Measurements from ENCODE around the gene RABEP2.
A peak's percentile ranks its signal among the peaks of the same experiment; 100 is the strongest.
"Not testable (repeated sequence)": the region's sequence is repeated elsewhere in the genome, so short reads cannot be mapped to it uniquely, and the experiment has no call there.

RABEP2 gene

GRCh38 chr16:28903344-28904042 is 21.5 kb downstream of the RABEP2 start:
- DNase-seq: no peak

- DNase-seq: no peak
These were observed 22.1 kb downstream of the RABEP2 start for GRCh38 chr16:28902909-28903308.

- no peak for DNase-seq
These were observed 23.2 kb downstream of the RABEP2 start for GRCh38 chr16:28901862-28902261.

GRCh38 chr16:28900601-28901000 is 24.4 kb downstream of the RABEP2 start:
- DNase-seq: no peak

GRCh38 chr16:28899882-28900590 is 25.0 kb downstream of the RABEP2 start:
- DNase-seq: no peak

GRCh38 chr16:28898942-28899341 is 26.1 kb downstream of the RABEP2 start:
- no peak for DNase-seq

- no peak for DNase-seq
These were observed 26.8 kb downstream of the RABEP2 start for GRCh38 chr16:28898266-28898665.

GRCh38 chr16:28897826-28898225 is 27.2 kb downstream of the RABEP2 start:
- DNase-seq: no peak

- DNase-seq: no peak
These were observed 29.4 kb downstream of the RABEP2 start for GRCh38 chr16:28895609-28896008.

GRCh38 chr16:28893291-28893690 is 31.7 kb downstream of the RABEP2 start:
- no peak for DNase-seq

- no peak for DNase-seq
These were observed 32.8 kb downstream of the RABEP2 start for GRCh38 chr16:28891964-28892890.

GRCh38 chr16:28890355-28890754 is 34.7 kb downstream of the RABEP2 start:
- not testable (repeated sequence) for DNase-seq

GRCh38 chr16:28886945-28887344 is 38.1 kb downstream of the RABEP2 start:
- DNase-seq: no peak

- DNase-seq: no peak
These were observed 41.0 kb downstream of the RABEP2 start for GRCh38 chr16:28884045-28884444.

- DNase-seq: no peak
These were observed 41.6 kb downstream of the RABEP2 start for GRCh38 chr16:28883221-28883996.

- no peak for DNase-seq
These were observed 42.4 kb downstream of the RABEP2 start for GRCh38 chr16:28882551-28883160.

- DNase-seq: not testable (repeated sequence)
These were observed 43.5 kb downstream of the RABEP2 start for GRCh38 chr16:28881565-28881964.

GRCh38 chr16:28880955-28881354 is 44.1 kb downstream of the RABEP2 start:
- DNase-seq: no peak

- no peak for DNase-seq
These were observed 44.5 kb downstream of the RABEP2 start for GRCh38 chr16:28880589-28880915.

- DNase-seq: peak; percentile 88 to 91
These were observed 45.0 kb downstream of the RABEP2 start for GRCh38 chr16:28879841-28880588.

GRCh38 chr16:28879261-28879840 is 45.7 kb downstream of the RABEP2 start:
- DNase-seq: no peak
